Epithelial cell of esophagus (primary cell): ENCODE measurements around the gene SPRTN.
"Not testable (repeated sequence)": the region's sequence is repeated elsewhere in the genome, so short reads cannot be mapped to it uniquely, and the experiment has no call there.

ENCODE experiments used
- DNase-seq: peaks from one replicate; pipeline ENCODE4 v3.0.0; 2010; ENCODE audit warnings: low read depth
- H3K4me3 ChIP-seq: 2 replicates; pipeline ENCODE4 v1.5.1; 2011; ENCODE audit warnings: mild to moderate bottlenecking, low read length, control low read depth
- TF ChIP-seq, protein P1 (sequence below): IDR thresholded peaks from 2 replicates; pipeline ENCODE4 v1.5.1; 2011; ENCODE audit warnings: low read depth, mild to moderate bottlenecking, low read length, control low read depth, inconsistent platforms; ENCODE audit not compliant: insufficient read depth; ENCODE audit errors: missing control alignments

SPRTN gene

GRCh38 chr1:231335663-231336602 is 2.2 kb upstream of the SPRTN start:
- DNase-seq: peak; percentile 19
- TF ChIP-seq, protein P1, sequence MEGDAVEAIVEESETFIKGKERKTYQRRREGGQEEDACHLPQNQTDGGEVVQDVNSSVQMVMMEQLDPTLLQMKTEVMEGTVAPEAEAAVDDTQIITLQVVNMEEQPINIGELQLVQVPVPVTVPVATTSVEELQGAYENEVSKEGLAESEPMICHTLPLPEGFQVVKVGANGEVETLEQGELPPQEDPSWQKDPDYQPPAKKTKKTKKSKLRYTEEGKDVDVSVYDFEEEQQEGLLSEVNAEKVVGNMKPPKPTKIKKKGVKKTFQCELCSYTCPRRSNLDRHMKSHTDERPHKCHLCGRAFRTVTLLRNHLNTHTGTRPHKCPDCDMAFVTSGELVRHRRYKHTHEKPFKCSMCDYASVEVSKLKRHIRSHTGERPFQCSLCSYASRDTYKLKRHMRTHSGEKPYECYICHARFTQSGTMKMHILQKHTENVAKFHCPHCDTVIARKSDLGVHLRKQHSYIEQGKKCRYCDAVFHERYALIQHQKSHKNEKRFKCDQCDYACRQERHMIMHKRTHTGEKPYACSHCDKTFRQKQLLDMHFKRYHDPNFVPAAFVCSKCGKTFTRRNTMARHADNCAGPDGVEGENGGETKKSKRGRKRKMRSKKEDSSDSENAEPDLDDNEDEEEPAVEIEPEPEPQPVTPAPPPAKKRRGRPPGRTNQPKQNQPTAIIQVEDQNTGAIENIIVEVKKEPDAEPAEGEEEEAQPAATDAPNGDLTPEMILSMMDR: no peak
- H3K4me3 ChIP-seq: peak overlapping the region; percentile 99

- H3K4me3 ChIP-seq: peak overlapping the region; percentile 99
- DNase-seq: peak; percentile 16
- TF ChIP-seq, protein P1: no peak
These were observed 1.0 kb upstream of the SPRTN start for GRCh38 chr1:231337043-231337471.

- TF ChIP-seq, protein P1: no peak
- DNase-seq: peak; percentile 95
- H3K4me3 ChIP-seq: peak within 1 kb of the TSS; percentile 99
These were observed 422 bp upstream of the SPRTN start, which contains the start of gene EXOC8 for GRCh38 chr1:231337472-231338269. Gene EXOC8 (minus strand): TSS chr1:231337852. CDS start chr1:231337745, 107 bp downstream.

DNA sequence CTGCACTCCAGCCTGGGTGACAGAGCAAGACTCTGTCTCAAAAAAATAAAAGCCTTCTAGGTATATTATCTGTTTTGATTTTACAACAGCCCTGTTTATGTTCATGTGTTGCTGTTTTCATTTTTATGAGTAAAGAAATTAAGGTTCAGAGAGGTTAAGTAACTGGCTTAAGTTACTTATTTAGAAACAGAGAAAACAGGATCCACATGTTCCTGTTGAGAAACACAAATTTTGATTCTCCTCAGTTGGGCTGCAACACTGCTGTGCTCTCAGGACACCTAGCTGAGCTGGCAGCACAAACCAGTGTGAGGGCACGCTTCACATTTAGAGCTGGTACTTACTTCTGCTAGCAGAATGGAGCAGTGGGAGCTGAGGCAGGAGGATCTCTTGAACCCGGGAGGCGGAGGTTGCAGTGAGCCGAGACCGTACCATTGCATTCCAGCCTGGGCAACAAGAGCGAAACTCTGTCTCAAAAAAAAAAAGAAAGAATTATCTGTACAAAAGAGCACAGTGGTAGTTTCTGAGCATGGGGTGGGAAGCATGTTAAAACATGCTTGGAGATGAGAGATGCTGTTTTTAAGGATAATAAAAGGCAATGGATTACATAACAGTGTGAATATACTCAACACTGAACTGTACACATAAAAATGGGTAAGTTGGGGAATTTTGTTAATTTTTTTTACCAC is 2.4 kb downstream of the SPRTN start:
- TF ChIP-seq, protein P1: no peak
- peak; percentile 16 for DNase-seq
- H3K4me3 ChIP-seq: no peak overlapping the region

DNA sequence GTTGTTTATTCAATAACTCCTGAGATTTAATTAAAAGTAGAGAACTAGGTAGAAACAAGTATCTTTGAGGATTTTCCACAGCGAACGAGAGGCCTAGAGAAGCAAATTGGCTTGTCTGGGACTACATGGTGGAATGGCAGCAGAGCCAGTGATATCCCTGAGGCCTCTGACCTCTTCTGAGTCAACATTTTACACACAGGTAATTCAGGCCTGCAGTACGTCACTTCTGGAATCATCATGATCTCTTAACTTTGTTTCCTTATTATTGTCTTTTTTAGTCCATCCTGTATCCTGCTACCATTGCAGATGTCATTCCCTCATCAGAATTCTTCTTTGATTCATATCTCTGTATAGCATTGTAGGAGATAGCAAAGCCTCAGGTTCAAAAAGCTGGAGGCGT is 9.9 kb downstream of the SPRTN start:
- DNase-seq: no peak
- TF ChIP-seq, protein P1: no peak
- no peak overlapping the region for H3K4me3 ChIP-seq

GRCh38 chr1:231348442-231348841 is 10.3 kb downstream of the SPRTN start:
- TF ChIP-seq, protein P1: no peak
- no peak for DNase-seq
- H3K4me3 ChIP-seq: no peak overlapping the region

GRCh38 chr1:231348856-231349255 is 10.8 kb downstream of the SPRTN start:
- DNase-seq, H3K4me3 ChIP-seq: not testable (repeated sequence)
